ENCODE measurements around the gene FAM120C. TPM values are rescaled to one million over a fixed set of nuclear protein-coding genes. Genes with fewer than 3 reads are reported as not detected.
A peak's percentile ranks its signal among the peaks of the same experiment; 100 is the strongest.

FAM120C gene
- total RNA-seq, 1 donor from 2014 or later: 5.9 TPM

DNA sequence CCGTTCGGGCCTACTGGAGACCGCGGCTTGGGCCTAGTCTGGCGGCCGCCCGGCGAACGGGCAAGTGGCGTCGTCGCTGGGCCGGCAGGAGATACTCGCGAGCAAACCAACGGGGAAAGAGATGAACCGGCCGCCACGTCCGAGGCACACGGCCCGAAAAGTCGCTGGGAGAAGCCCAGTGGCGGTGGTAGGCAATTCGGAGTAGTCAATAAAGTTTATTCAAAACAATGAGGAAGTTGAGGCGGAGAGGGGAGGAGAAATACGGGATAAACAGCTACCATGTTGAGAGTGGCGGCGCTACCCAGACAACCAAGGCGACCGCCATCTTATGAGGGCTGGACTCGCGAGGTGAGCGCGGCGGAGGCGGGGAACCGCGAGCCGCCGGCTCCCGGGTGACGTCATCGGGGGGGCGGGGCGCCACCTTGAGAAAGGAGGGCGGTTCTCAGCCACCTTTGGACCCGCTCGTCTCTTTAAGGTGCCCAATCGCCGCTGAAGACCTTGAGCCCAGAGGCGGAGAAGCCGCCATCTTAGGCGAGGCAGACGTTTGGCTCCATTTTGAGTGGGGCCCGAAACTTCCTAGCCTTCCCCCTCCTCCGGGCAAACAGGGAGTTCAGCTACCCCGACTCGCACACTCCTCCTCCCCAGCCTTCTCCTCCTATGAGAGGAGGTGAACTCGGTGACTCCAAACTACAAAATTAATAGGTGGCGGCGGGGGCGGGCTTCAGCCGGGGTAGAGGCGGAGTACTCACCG is 138.8 kb downstream of the FAM120C start, which contains the start of gene PHF8:
Gene PHF8, minus strand, starts transcription at position 348 of the 751 bp plus-strand sequence. CDS start 1,745 bp downstream, outside the sequence.
- Mint-ChIP-seq H3K27ac (ENCODE audit: unreplicated experiment) (peak within 1 kb of the TSS; percentile 95), H3K4me1 (ENCODE audit: low read depth, unreplicated experiment) (peaks cover 4% of the 10 kb centered on the region), H3K36me3 (ENCODE audit: unreplicated experiment) (no peaks in the 10 kb centered on the region), H3K4me3 (ENCODE audit: unreplicated experiment) (peak within 1 kb of the TSS; percentile 96), H3K9me3 (ENCODE audit: unreplicated experiment) (peaks cover 2% of the 10 kb centered on the region), H3K27me3 (ENCODE audit: unreplicated experiment) (peaks cover 7% of the 10 kb centered on the region)
- DNase-seq: peak; percentile 92
- TF ChIP-seq, protein P1, sequence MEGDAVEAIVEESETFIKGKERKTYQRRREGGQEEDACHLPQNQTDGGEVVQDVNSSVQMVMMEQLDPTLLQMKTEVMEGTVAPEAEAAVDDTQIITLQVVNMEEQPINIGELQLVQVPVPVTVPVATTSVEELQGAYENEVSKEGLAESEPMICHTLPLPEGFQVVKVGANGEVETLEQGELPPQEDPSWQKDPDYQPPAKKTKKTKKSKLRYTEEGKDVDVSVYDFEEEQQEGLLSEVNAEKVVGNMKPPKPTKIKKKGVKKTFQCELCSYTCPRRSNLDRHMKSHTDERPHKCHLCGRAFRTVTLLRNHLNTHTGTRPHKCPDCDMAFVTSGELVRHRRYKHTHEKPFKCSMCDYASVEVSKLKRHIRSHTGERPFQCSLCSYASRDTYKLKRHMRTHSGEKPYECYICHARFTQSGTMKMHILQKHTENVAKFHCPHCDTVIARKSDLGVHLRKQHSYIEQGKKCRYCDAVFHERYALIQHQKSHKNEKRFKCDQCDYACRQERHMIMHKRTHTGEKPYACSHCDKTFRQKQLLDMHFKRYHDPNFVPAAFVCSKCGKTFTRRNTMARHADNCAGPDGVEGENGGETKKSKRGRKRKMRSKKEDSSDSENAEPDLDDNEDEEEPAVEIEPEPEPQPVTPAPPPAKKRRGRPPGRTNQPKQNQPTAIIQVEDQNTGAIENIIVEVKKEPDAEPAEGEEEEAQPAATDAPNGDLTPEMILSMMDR (IDR thresholded peaks at IDR 0.05; ENCODE audit: partially characterized antibody, unreplicated experiment): no peak

DNA sequence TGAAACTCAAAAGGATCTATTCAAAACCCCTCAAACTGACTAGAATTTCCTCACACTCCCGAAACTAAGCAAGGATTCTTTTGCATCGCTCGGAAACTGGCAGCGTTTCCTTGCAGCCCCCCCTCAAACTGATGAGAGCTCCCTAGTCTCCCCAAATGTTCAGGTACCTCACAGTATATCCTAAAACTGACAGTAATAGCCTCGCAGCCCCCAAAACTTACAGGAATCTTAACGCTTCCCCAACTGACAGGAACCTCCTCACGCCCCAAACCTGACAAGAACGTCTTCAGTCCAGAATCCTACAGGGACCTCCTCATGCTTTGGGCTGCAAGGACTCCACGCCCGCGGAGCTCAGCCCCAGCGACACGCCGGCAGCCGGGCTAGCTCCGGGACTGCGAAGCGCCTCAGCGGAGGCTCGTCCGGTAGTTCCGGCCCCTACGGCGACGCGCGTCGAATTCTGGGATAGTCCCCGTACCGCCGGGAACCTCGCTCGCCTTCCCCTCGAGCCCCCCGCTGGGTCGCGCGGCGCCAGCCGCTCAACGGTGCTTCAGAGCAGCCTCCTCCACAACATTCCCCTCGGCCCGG is 139.4 kb downstream of the FAM120C start:
- Mint-ChIP-seq H3K9me3 (ENCODE audit: unreplicated experiment) (peaks cover 2% of the 10 kb centered on the region), H3K4me3 (ENCODE audit: unreplicated experiment) (peak overlapping the region; percentile 96), H3K27me3 (ENCODE audit: unreplicated experiment) (peaks cover 7% of the 10 kb centered on the region), H3K4me1 (ENCODE audit: low read depth, unreplicated experiment) (peaks cover 4% of the 10 kb centered on the region), H3K36me3 (ENCODE audit: unreplicated experiment) (no peaks in the 10 kb centered on the region), H3K27ac (ENCODE audit: unreplicated experiment) (peak overlapping the region; percentile 95)
- peak; percentile 39 for DNase-seq
- TF ChIP-seq, protein P1 (IDR thresholded peaks at IDR 0.05; ENCODE audit: partially characterized antibody, unreplicated experiment): no peak

- H3K9me3 Mint-ChIP-seq (ENCODE audit: unreplicated experiment): peaks cover 2% of the 10 kb centered on the region
- TF ChIP-seq, protein P1 (IDR thresholded peaks at IDR 0.05; ENCODE audit: partially characterized antibody, unreplicated experiment): no peak
- H3K27ac Mint-ChIP-seq (ENCODE audit: unreplicated experiment): peak overlapping the region; percentile 87
- no peaks in the 10 kb centered on the region for H3K36me3 Mint-ChIP-seq (ENCODE audit: unreplicated experiment)
- peaks cover 4% of the 10 kb centered on the region for H3K4me1 Mint-ChIP-seq (ENCODE audit: low read depth, unreplicated experiment)
- peak overlapping the region; percentile 96 for H3K4me3 Mint-ChIP-seq (ENCODE audit: unreplicated experiment)
- no peak for DNase-seq
- H3K27me3 Mint-ChIP-seq (ENCODE audit: unreplicated experiment): peaks cover 7% of the 10 kb centered on the region
These were observed 140.0 kb downstream of the FAM120C start for GRCh38 chrX:54043056-54043455.

DNA sequence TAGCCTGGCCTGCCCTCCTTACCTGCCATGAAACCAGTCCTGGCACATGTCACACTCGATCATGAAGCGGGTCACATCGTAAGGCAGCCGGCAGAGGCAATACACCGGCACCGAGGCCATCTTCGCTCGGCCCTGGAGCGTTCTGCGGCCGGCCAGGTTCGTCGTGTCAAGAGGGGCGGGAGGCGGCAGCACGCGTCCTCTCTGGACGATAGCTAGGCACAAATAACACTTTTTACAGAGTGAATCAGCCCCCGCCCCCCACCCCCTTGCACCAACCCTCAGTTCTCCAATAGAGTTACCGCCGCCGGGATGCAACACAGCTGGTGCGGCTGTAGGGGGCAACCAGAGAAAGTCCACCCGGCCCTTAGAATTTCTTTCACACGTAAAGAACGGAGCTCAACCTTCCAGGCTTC is 140.4 kb downstream of the FAM120C start:
- H3K36me3 Mint-ChIP-seq (ENCODE audit: unreplicated experiment): no peaks in the 10 kb centered on the region
- peaks cover 7% of the 10 kb centered on the region for H3K27me3 Mint-ChIP-seq (ENCODE audit: unreplicated experiment)
- H3K9me3 Mint-ChIP-seq (ENCODE audit: unreplicated experiment): peaks cover 2% of the 10 kb centered on the region
- H3K4me1 Mint-ChIP-seq (ENCODE audit: low read depth, unreplicated experiment): peaks cover 4% of the 10 kb centered on the region
- peak; percentile 55 for DNase-seq
- TF ChIP-seq, protein P1 (IDR thresholded peaks at IDR 0.05; ENCODE audit: partially characterized antibody, unreplicated experiment): no peak
- peak overlapping the region; percentile 96 for H3K4me3 Mint-ChIP-seq (ENCODE audit: unreplicated experiment)
- H3K27ac Mint-ChIP-seq (ENCODE audit: unreplicated experiment): peak overlapping the region; percentile 87

DNA sequence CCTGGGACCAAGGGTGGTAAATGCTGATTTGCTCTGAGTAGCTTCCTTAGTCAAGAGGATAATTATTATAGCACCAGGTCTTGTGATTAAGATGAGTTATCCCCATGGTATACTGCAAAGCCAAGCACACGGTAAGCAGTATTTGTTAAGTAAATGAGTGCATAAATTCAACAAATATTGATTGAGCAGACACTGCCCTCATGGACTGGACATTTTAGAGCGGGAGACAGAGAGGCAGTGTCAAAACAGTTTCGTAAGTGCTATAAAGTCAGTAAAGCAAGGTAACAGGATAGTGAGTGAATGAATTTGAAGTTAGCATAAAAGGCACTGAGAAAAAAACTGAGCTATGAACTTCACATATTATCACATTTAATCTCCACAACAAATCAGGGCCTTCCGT is 152.7 kb downstream of the FAM120C start:
- H3K36me3 Mint-ChIP-seq (ENCODE audit: unreplicated experiment): peaks cover 4% of the 10 kb centered on the region
- no peak for DNase-seq
- TF ChIP-seq, protein P1 (IDR thresholded peaks at IDR 0.05; ENCODE audit: partially characterized antibody, unreplicated experiment): no peak
- no peaks in the 10 kb centered on the region for H3K4me1 Mint-ChIP-seq (ENCODE audit: low read depth, unreplicated experiment)
- H3K4me3 Mint-ChIP-seq (ENCODE audit: unreplicated experiment): no peak overlapping the region
- H3K27ac Mint-ChIP-seq (ENCODE audit: unreplicated experiment): no peak overlapping the region
- H3K27me3 Mint-ChIP-seq (ENCODE audit: unreplicated experiment): peaks cover under 1% of the 10 kb centered on the region
- peaks cover under 1% of the 10 kb centered on the region for H3K9me3 Mint-ChIP-seq (ENCODE audit: unreplicated experiment)
